OCI-LY3 (cell line): ENCODE data around the gene DYNC2I2.

Source experiments
- H2AFZ ChIP-seq: fragments of 200-600, 300-600 bp; shearing (Covaris generic); 2 replicates; pipeline ENCODE4 v1.6.0; 2014; ENCODE audit warnings: antibody characterized with exemption, low read depth, low read length
- H3K27ac ChIP-seq: fragments of 200-600, 300-600 bp; sonication (generic); 2 replicates; pipeline ENCODE4 v1.5.1; 2014; ENCODE audit warnings: mild to moderate bottlenecking, low read length, moderate library complexity, mixed read lengths
- H3K27me3 ChIP-seq: fragments of 200-600, 300-600 bp; sonication (generic); 2 replicates; pipeline ENCODE4 v1.6.1; 2014; ENCODE audit warnings: low read depth, low read length, mixed read lengths
- H3K36me3 ChIP-seq: fragments of 200-600, 300-600 bp; sonication (generic); replicated peaks from 2 replicates; pipeline ENCODE3; 2014; ENCODE audit warnings: low read depth, low read length, mixed read lengths
- H3K4me1 ChIP-seq: fragments of 300-600, 200-600 bp; sonication (generic); 2 replicates; pipeline ENCODE4 v1.6.1; 2014; ENCODE audit warnings: low read length, mixed read lengths
- H3K4me2 ChIP-seq: fragments of 200-600, 300-600 bp; sonication (generic); 2 replicates; pipeline ENCODE4 v1.6.1; 2014; ENCODE audit warnings: low read length, mixed read lengths
- H3K4me3 ChIP-seq: fragments of 300-600, 200-600 bp; sonication (generic); 2 replicates; pipeline ENCODE4 v1.5.1; 2014; ENCODE audit warnings: antibody characterized with exemption, mild to moderate bottlenecking, low read length, moderate library complexity
- H3K79me2 ChIP-seq: fragments of 300-600, 200-600 bp; shearing (Covaris generic); 2 replicates; pipeline ENCODE4 v1.6.1; 2014; ENCODE audit warnings: mild to moderate bottlenecking, low read length, mixed read lengths
- H3K9ac ChIP-seq: fragments of 300-600, 200-600 bp; shearing (Covaris generic); 2 replicates; pipeline ENCODE4 v1.6.0; 2014; ENCODE audit warnings: mild to moderate bottlenecking, low read length, moderate library complexity
- H3K9me3 ChIP-seq: fragments of 200-600, 300-600 bp; shearing (Covaris generic); 2 replicates; pipeline ENCODE4 v1.6.1; 2014; ENCODE audit warnings: low read length, mixed read lengths; ENCODE audit not compliant: insufficient read depth
- H4K20me1 ChIP-seq: fragments of 200-600, 300-600 bp; sonication (generic); 2 replicates; pipeline ENCODE4 v1.6.1; 2016; ENCODE audit warnings: low read length, mixed read lengths; ENCODE audit not compliant: insufficient read depth
- CTCF ChIP-seq: fragments of 200-600, 300-600 bp; sonication (generic); IDR thresholded peaks from 2 replicates; pipeline ENCODE4 v1.5.1; 2014; ENCODE audit warnings: antibody characterized with exemption, low read length, low read depth
- EZH2phosphoT487 ChIP-seq: fragments of 200-600 bp; shearing (Covaris generic); IDR thresholded peaks from 2 replicates; pipeline ENCODE4 v1.6.1; 2018; ENCODE audit warnings: antibody characterized with exemption, mixed run types, low read depth

Gene DYNC2I2

DNA sequence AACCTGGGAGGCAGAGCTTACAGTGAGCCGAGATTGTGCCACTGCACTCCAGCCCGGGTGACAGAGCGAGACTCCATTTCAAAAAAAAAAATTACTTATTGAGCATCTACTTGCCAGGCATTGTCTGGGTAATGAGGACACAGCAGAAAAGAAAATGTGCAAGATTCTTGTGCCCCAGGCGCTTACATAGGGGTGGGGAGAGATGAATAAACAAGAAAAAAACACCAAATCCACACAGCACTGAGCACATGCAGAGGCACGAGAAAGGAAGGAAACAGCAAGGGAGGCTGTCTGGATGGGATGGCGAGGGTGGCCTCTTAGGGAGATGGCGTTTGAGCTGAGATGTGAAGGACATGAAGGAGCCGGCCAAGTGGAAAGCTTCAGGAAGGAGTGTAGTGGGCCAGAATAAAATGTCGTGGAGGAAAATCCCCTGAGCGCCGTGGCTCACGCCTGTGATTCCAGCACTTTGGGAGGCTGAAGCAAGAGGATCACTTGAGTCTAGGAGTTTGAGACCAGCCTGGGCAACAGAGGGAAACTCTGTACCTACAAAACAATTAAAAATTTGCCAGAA is 13.9 kb downstream of the DYNC2I2 start:
- H3K27ac ChIP-seq, result no peak overlapping the region
- TF ChIP-seq EZH2phosphoT487 (no peak), CTCF (no peak)
- H3K4me3 ChIP-seq, result no peak overlapping the region
- H3K36me3 ChIP-seq, result peaks cover 7% of the 10 kb centered on the region
- no peaks in the 10 kb centered on the region for H3K27me3 ChIP-seq
- H3K9me3 ChIP-seq, result no peaks in the 10 kb centered on the region
- H4K20me1 ChIP-seq, result no peaks in the 10 kb centered on the region
- no peak overlapping the region for H3K4me2 ChIP-seq
- peaks cover 13% of the 10 kb centered on the region for H3K4me1 ChIP-seq
- H3K79me2 ChIP-seq, result no peaks in the 10 kb centered on the region
- H3K9ac ChIP-seq, result no peak overlapping the region
- H2AFZ ChIP-seq, result no peak overlapping the region

DNA sequence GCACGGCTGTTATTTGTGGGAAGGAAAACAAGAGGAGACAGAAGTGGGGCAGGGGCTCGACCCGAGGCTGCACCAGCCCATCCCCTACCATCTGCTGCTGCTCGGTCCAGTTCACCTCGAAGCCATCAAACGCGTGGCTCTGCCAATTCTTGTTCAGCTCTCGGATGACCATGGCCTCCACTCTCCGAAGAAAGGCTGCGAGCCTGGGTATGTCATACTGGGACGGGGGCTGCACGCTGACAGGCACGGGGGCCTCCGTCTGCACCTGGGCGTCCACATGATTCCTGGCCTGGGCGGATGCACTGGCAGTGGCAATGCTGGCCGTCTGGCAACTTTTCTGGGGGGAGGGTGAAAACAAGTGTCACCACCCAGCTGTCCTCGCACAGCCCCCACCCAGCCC is 16.0 kb downstream of the DYNC2I2 start:
- H3K4me1 ChIP-seq, result peaks cover 13% of the 10 kb centered on the region
- no peak overlapping the region for H2AFZ ChIP-seq
- H4K20me1 ChIP-seq, result no peaks in the 10 kb centered on the region
- TF ChIP-seq CTCF (no peak), EZH2phosphoT487 (no peak)
- no peak overlapping the region for H3K4me3 ChIP-seq
- H3K27ac ChIP-seq, result no peak overlapping the region
- H3K9ac ChIP-seq, result no peak overlapping the region
- no peaks in the 10 kb centered on the region for H3K79me2 ChIP-seq
- H3K4me2 ChIP-seq, result no peak overlapping the region
- no peaks in the 10 kb centered on the region for H3K9me3 ChIP-seq
- H3K36me3 ChIP-seq, result peaks cover 7% of the 10 kb centered on the region
- H3K27me3 ChIP-seq, result no peaks in the 10 kb centered on the region

DNA sequence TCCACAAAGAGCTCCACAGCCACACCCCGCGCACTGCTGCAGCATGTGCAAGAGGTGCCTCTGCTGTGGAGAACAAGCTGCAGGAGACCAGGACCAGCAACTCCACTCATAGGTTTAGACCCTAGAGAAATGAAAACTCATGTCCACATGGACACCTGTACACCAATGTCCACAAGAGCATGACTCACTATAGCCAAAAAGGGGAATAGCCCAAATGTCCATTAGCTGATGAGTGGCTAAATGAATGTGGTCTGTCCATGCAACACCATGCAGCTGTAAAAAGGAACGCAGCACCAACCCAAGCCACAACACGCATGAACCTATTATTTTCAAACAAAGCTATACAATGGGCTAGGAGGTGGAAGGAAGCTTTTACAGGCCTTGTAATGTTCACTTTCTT is 18.1 kb downstream of the DYNC2I2 start:
- Histone ChIP-seq H4K20me1 (no peaks in the 10 kb centered on the region), H3K27ac (no peak overlapping the region), H3K9ac (no peak overlapping the region), H3K4me1 (peaks cover 7% of the 10 kb centered on the region), H3K79me2 (no peaks in the 10 kb centered on the region), H3K27me3 (no peaks in the 10 kb centered on the region), H3K4me3 (no peak overlapping the region), H3K9me3 (no peaks in the 10 kb centered on the region), H3K36me3 (peaks cover 14% of the 10 kb centered on the region), H3K4me2 (no peak overlapping the region), H2AFZ (no peak overlapping the region)
- TF ChIP-seq CTCF (no peak), EZH2phosphoT487 (no peak)

GRCh38 chr9:128637656-128638055 is 19.0 kb downstream of the DYNC2I2 start:
- Histone ChIP-seq H3K4me3 (no peak overlapping the region), H4K20me1 (no peaks in the 10 kb centered on the region), H3K9me3 (no peaks in the 10 kb centered on the region), H3K4me1 (no peaks in the 10 kb centered on the region), H3K36me3 (peaks cover 21% of the 10 kb centered on the region), H3K27me3 (no peaks in the 10 kb centered on the region), H3K9ac (no peak overlapping the region), H3K79me2 (no peaks in the 10 kb centered on the region), H3K4me2 (no peak overlapping the region), H3K27ac (no peak overlapping the region), H2AFZ (no peak overlapping the region)
- TF ChIP-seq EZH2phosphoT487 (no peak), CTCF (no peak)
